Right ventricle myocardium superior (tissue), 1 donor: ENCODE results near the gene TGM4. TPM values are rescaled to one million over a fixed set of nuclear protein-coding genes. Genes with fewer than 3 reads are reported as not detected.
"Not testable (repeated sequence)": the region's sequence is repeated elsewhere in the genome, so short reads cannot be mapped to it uniquely, and the experiment has no call there.

Experiments used
- ATAC-seq: fragments of 200-7000 bp; cut with Tn5 transposase; one replicate; pipeline ENCODE4 v1.9.1; 2020; ENCODE audit warnings: mild to moderate bottlenecking; ENCODE audit not compliant: poor library complexity
- DNase-seq: peaks from one replicate; pipeline ENCODE4 v3.0.0-alpha.2; 2020
- intact Hi-C: fragments of 100-400 bp; cut with DNase I; formaldehyde crosslinking; loops from one replicate; pipeline ENCODE4 v1.11.2; 2022
- total RNA-seq: library from RNA; stranded (reverse); fragmentation: NEBNext Ultra II Directional; extraction: Animal tissue kit (Norgen Biotek cat#: 25700); gene quantifications from one replicate; pipeline ENCODE4 v1.2.1, GENCODE V29; 2021
- donor health status: DM: no; HTN: yes; CAD: no; lungs with severe emphysema.

TGM4 gene
- total RNA-seq, 1 donor from 2014 or later = not detected

DNA sequence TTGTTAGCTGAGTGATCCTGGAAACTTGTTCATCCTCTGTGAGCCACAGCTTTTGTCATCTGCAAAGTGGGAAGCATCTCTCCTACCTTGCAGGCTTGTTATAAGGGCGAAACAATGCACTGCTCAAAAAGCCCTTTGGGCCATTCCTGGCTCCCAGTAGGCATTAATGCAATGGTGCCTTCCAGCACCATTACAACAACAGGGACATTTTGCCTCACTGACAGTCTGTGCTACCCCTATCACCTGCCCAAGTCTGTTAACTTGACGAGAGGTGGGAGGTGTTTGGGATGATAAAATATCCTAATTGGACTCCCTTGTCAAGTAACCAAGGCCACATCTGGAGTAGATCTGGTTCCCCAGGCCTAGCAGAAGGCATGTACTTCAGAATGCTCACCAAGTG, 57.4 kb downstream of the TGM4 start:
- intact Hi-C loops = no loop called here
- ATAC-seq (no peak), DNase-seq (no peak)

DNA sequence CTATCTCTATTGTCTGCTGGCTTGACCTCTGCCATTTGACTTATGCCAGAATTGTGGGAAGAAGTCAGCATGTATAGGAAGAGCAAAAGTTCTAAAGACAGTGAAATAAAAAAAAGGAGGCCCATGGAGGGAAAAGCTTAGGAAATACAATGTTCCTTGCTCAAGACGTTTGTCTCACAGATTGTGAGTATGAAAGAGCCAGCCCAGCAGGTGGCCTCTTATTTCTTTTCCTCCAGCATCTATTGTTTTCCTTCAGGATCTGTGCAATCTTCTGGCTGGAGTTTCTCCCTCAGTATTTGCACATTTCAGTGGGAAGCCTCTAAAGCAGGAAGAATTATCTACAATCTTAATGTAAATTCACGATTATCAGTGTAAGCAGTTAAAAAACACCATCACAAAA, 57.9 kb downstream of the TGM4 start:
- ATAC-seq (no peak), DNase-seq (no peak)
- intact Hi-C loops = no loop called here

DNA sequence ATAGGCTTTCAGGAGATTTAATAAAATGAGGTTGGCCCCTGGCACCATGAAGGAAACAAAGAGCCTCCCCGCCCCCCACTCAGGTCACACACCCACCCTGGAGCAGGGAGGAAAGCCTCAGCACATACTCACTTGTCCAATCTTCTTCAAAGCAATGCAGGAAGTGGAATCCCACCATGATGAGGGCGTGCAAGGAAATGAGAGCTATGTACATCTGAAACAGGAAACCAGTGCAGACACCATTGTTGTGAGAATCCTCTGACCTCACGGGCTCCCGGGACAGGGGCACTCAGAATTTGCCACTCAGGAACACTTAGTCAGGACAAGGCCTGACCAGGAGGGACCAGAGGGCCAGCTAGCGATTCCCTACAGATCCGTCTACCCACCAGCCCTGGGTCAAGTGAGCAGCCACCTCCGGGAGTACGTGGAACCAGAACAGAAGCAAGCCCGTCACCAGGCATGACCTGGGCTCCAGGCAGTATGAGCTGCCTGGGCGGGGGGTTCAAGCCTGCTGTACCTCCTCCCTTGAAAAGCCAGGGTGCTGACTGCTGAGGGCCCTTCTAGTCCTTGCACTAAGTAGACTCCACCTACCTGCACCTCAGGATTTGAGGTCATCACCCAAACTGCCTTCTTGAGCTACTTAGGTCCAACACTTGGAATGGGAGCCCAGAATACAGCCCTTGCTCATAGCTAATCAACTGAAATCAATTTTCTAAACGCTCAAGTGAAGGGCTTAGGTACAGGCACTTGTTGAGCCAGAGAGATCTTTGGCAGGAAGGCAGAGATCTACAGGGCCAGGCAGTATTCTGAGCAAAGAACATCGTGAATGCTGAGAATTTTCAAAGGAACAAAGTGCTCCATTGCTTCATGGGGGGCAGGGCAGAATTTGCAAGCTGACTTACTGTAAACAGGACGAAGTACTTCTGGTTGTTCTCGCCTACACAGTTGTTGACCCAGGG, 58.9 kb downstream of the TGM4 start:
- ATAC-seq = no peak
- intact Hi-C loops = no loop called here
- DNase-seq = no peak

- DNase-seq = no peak
These were observed 65.2 kb downstream of the TGM4 start for GRCh38 chr3:44939581-44940036.

DNA sequence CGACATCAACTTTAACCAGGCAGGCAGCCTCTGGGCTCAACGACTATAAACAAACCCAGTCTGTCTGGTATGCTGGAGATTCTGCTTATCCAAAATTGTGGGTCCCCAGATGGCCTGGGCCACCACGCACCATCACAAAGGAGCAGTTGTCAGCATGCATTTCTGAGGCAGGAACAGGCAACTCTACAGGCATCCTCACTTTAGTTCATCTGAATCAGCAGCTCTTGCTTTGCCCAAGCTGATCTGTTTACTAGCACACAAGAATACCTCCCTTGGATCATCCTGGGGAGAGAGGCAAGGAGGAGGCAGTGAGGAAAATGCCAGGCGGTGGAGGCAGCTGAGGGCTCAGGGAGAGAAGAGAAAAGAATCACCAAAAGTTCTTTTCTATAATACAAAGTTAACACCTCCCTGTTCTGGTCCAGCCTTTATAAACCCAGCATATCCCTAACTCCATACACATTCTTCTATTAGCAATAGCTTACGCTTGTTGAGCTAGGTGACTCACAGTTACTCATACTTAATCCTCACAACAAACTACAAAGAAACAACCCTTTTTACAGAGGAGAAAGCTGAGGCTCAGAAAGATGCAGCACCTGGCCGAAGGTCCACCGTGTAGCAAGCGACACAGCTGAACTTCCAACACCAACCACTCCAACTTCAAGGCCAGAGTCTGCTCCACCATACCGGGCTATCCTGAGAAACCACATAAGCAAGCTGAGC, 68.0 kb downstream of the TGM4 start:
- DNase-seq = no peak
- no peak for ATAC-seq
- intact Hi-C loops = no loop called here

More at GRCh38 chr3:44939581-44940036, 65.2 kb downstream of the TGM4 start:
- peak; percentile 74 for ATAC-seq
- intact Hi-C loops = no loop called here

DNA sequence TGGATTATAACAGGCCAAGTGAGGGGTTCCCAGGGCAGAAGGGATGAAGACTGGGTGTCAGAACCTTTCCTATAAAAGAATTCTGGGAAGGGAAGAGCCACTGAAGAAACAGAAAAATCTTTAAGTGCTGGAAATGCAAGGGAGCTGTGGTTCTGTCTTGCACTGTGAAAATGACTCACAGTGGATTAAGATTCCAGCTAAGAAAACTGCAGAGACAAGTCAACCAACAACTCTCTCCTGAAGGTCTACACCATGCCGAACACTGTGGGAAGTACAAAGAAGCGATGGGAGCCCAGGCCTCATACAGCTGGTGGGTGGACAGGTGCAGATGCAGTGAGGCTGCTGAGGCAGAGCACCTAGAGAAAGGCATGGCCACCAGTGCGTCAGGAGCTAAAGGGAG, 73.8 kb downstream of the TGM4 start:
- no peak for ATAC-seq
- intact Hi-C loops = no loop called here

GRCh38 chr3:44949770-44950169, 75.4 kb downstream of the TGM4 start:
- ATAC-seq, DNase-seq, intact Hi-C loops: not testable (repeated sequence)

More for the DNA sequence above, 73.8 kb downstream of the TGM4 start:
- DNase-seq = no peak

- DNase-seq (no peak), ATAC-seq (no peak)
- intact Hi-C loops = no loop called here
These were observed 75.9 kb downstream of the TGM4 start for GRCh38 chr3:44950275-44950734.

GRCh38 chr3:44952689-44953088, 78.3 kb downstream of the TGM4 start:
- ATAC-seq = no peak
- no peak for DNase-seq
- intact Hi-C loops = no loop called here

DNA sequence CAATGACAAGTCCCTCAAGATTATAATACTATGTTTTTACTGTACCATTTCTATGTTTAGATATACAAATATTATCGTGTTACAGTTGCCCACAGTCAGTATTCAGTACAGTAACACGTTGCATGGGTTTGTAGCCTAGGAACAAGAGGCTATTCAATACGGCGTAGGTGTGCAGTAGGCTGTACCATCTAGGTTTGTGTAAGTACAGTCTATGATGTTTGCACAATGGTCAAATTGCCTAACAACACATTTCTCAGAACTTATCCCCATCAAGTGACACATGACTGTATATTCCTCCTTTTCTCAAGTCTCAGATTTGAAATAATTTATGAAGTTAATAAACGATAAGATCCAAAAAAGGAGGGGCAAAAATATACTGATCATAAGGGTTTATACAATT, 79.9 kb downstream of the TGM4 start:
- no peak for ATAC-seq
- DNase-seq = no peak
- intact Hi-C loops = no loop called here

- DNase-seq (no peak), ATAC-seq (peak; percentile 29)
- intact Hi-C loops = no loop called here
These were observed 80.6 kb downstream of the TGM4 start for GRCh38 chr3:44954962-44955361.

- DNase-seq = no peak
- intact Hi-C loops = no loop called here
- no peak for ATAC-seq
These were observed 81.5 kb downstream of the TGM4 start for GRCh38 chr3:44955917-44956316.

GRCh38 chr3:44957986-44958385, 83.6 kb downstream of the TGM4 start:
- ATAC-seq (no peak), DNase-seq (no peak)
- intact Hi-C loops = no loop called here

- no peak for ATAC-seq
- DNase-seq = no peak
- intact Hi-C loops = no loop called here
These were observed 84.0 kb downstream of the TGM4 start for GRCh38 chr3:44958386-44958785.

DNA sequence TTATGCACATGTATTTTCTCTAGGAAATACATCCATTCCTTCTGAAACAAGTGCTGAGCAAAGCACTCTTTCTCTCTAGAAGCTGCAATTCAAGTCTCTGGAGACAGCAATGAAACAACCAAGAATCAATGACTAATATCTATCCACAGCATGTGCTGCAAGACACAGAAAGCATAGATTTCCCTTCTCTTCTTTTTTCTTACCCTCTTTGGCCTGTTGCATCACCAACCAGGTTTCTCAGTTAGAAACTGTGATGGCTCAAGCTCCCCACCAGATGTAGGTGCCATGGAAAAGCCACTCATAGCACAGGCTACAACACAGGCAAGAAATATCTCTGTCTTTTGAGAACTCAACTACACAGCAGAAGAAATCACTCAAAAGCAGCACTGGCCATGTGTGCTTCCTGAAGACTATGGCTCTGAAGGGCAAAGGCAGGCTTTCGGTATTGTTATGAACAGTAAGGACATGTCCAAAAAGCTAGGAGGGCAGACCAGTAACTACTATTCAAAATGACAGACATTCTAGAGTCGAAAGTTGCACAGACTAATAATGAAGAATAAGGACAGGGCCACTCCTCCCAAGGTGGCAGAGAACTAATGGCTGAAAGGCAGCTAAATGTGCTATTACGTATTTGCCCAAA, 86.1 kb downstream of the TGM4 start:
- ATAC-seq (no peak), DNase-seq (no peak)
- intact Hi-C loops = no loop called here

DNA sequence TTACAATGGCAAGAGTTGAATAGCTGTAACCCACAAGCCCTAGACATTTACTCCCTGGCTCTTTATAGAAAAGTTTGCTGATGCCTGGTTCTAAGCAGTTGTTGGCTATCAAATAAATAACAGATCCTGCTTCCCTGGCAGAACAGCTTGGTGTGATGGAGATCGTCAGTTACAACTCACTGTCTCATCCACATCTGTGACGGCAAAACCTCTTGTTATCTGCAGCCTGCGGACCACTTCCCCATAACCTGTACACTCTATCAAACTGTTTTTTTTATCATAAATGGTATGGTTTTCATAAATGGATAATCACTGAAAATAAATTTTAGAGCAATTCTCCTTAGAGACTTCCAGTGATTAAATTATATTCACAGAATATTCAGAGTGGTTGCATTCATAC, 87.5 kb downstream of the TGM4 start:
- intact Hi-C loops = no loop called here
- DNase-seq (no peak), ATAC-seq (no peak)

DNA sequence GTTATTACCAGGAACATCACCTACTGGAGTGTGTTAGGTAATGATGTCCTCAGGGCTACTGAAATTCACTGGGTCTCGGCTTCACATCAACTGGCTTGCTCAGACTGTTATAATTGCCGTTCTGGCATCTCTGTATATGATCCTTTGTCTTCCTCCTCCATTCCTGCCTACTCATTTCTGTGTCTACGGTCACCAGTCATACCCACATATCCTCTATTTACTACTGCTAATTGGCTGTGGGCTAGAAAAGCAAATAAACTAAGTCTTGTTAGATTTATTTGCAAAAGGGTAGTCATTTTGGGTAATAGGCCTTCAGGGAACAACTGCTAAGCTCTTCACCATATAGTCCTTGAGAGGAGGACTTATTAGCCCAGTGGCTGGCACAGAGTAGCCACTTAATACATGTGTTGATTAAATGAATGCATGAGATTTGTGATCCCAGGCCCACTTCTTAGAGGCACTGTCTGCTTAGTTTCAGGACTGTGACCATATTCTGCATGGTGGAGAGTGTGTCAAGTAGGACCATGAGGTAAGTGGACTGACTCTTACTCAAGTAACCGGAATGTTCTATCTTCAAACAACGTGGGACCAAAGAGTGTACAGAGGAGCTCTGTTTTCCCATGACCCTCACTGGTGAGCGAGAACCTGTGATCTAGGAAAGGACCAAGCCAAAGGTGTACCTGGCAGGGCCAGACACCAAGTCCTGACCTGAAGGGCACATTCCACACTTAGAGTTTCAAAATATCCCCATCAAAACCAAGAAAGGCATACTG, 88.4 kb downstream of the TGM4 start:
- DNase-seq (no peak), ATAC-seq (no peak)
- intact Hi-C loops = no loop called here

DNA sequence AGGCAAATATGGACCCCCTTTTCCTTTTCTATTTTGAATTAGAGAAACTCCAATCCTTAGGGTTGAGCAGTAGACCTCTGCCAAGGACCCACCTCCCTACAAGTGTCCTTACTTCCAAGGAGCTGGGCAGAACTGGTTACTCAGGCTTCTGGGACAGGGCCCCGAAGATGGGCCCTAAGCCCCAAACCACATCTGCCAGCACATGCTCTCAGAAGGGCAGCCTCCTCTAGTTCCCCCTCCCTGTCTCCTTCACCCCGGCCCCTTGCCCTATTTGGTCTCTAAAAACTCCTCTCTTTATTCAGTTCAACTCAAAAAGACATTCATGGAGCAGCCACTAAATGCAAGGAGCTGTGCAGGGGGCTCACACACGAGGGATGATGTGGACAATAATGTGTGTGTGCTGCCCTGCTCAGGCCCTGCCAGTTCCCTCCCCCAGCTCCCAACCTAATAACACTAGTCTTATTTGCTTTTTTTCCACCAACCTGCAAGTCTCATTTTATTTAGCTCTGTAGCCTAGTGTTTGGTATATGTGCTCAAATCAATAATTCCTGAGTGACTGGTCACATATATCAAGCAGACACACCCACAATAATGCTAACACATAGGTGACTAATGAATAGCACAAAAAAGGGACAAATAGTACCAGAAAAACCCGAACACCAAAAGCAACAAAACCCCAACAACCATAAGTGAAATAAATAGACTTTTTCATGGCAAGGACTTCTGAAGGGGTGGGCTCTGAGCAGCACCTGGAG, 89.3 kb downstream of the TGM4 start:
- DNase-seq = no peak
- no peak for ATAC-seq

More for the DNA sequence above, 89.3 kb downstream of the TGM4 start:
- intact Hi-C loops = no loop called here
